ENCODE measurements around the gene GFM1. TPM values are rescaled to one million over a fixed set of nuclear protein-coding genes. Genes with fewer than 3 reads are reported as not detected.

Gene GFM1
- 10 to 100 TPM in 11 of 12 donors, not detected in 1; 29.0 to 47.7 (median 40.9) TPM for polyA plus RNA-seq (ENCODE audit: insufficient read length in 12 of 12)
- long read RNA-seq, donor 1, transcript GFM1-210 (18 exons, 3,721 nt): major isoform, 5 of 1,727 reads
- long read RNA-seq, donor 1, partial matches to known transcripts: 1,601 of 1,727 reads
- long read RNA-seq, donor 1, other reads (novel, unspliced or antisense): 120 of 1,727 reads
- long read RNA-seq, donor 2, transcript GFM1-210 (18 exons, 3,721 nt): major isoform, 8 of 9 reads
- long read RNA-seq, donor 2, partial matches to known transcripts: 0 of 9 reads
- long read RNA-seq, donor 2, other reads (novel, unspliced or antisense): 0 of 9 reads
- long read RNA-seq, donor 3, partial matches to known transcripts: 0 of 3 reads
- long read RNA-seq, donor 3, other reads (novel, unspliced or antisense): 0 of 3 reads
- long read RNA-seq, donor 4, partial matches to known transcripts: 0 of 16 reads
- long read RNA-seq, donor 4, other reads (novel, unspliced or antisense): 15 of 16 reads
- long read RNA-seq, donor 5, transcript GFM1-210 (18 exons, 3,721 nt): major isoform, 12 of 12 reads
- long read RNA-seq, donor 5, partial matches to known transcripts: 0 of 12 reads
- long read RNA-seq, donor 5, other reads (novel, unspliced or antisense): 0 of 12 reads
- long read RNA-seq, donor 6, partial matches to known transcripts: 0 of 4 reads
- long read RNA-seq, donor 6, other reads (novel, unspliced or antisense): 0 of 4 reads
- long read RNA-seq, donor 7, partial matches to known transcripts: 0 of 26 reads
- long read RNA-seq, donor 7, other reads (novel, unspliced or antisense): 24 of 26 reads
- long read RNA-seq, donor 8, transcript GFM1-210 (18 exons, 3,721 nt): major isoform, 8 of 56 reads
- long read RNA-seq, donor 8, partial matches to known transcripts: 12 of 56 reads
- long read RNA-seq, donor 8, other reads (novel, unspliced or antisense): 35 of 56 reads
- long read RNA-seq, donor 9, partial matches to known transcripts: 9 of 47 reads
- long read RNA-seq, donor 9, other reads (novel, unspliced or antisense): 38 of 47 reads
- long read RNA-seq, donor 10, transcript GFM1-210 (18 exons, 3,721 nt): major isoform, 5 of 5 reads
- long read RNA-seq, donor 10, partial matches to known transcripts: 0 of 5 reads
- long read RNA-seq, donor 10, other reads (novel, unspliced or antisense): 0 of 5 reads
- long read RNA-seq, donor 11, transcript GFM1-210 (18 exons, 3,721 nt): major isoform, 11 of 12 reads
- long read RNA-seq, donor 11, partial matches to known transcripts: 0 of 12 reads
- long read RNA-seq, donor 11, other reads (novel, unspliced or antisense): 0 of 12 reads

- peak; percentile 94 for DNase-seq
Observed at GRCh38 chr3:158644345-158644908, at the start of gene GFM1. Gene GFM1 (plus strand): TSS chr3:158644527. CDS start chr3:158644635, 108 bp downstream.

- no peak for DNase-seq
Observed at GRCh38 chr3:158600787-158601186, 43.5 kb upstream of the GFM1 start.

GRCh38 chr3:158602227-158602626 lies 42.1 kb upstream of the GFM1 start:
- DNase-seq: no peak

GRCh38 chr3:158617982-158618875 lies 26.1 kb upstream of the GFM1 start:
- no peak for DNase-seq

- DNase-seq: no peak
Observed at GRCh38 chr3:158625881-158626280, 18.4 kb upstream of the GFM1 start.

GRCh38 chr3:158631981-158632380 lies 12.3 kb upstream of the GFM1 start:
- DNase-seq: no peak

GRCh38 chr3:158640646-158641045 lies 3.7 kb upstream of the GFM1 start:
- no peak for DNase-seq

GRCh38 chr3:158642005-158642404 lies 2.3 kb upstream of the GFM1 start:
- DNase-seq: no peak

GRCh38 chr3:158642474-158643210 lies 1.7 kb upstream of the GFM1 start:
- DNase-seq: no peak

GRCh38 chr3:158649791-158650190 lies 5.5 kb downstream of the GFM1 start:
- no peak for DNase-seq

GRCh38 chr3:158651192-158651591 lies 6.9 kb downstream of the GFM1 start:
- no peak for DNase-seq

- DNase-seq: no peak
Observed at GRCh38 chr3:158652463-158652862, 8.1 kb downstream of the GFM1 start.

- DNase-seq: no peak
Observed at GRCh38 chr3:158658889-158659288, 14.6 kb downstream of the GFM1 start.

- peak; percentile 38 for DNase-seq
Observed at GRCh38 chr3:158659454-158660237, 15.3 kb downstream of the GFM1 start.

GRCh38 chr3:158660711-158661110 lies 16.4 kb downstream of the GFM1 start:
- no peak for DNase-seq

- no peak for DNase-seq
Observed at GRCh38 chr3:158663246-158663645, 18.9 kb downstream of the GFM1 start.

- no peak for DNase-seq
Observed at GRCh38 chr3:158663832-158664231, 19.5 kb downstream of the GFM1 start.

- no peak for DNase-seq
Observed at GRCh38 chr3:158666416-158666815, 22.1 kb downstream of the GFM1 start.

- DNase-seq: no peak
Observed at GRCh38 chr3:158668506-158668905, 24.2 kb downstream of the GFM1 start.

All from muscle of arm (tissue), 14 donors.